IMR-90 (cell line): Measurements from ENCODE around the gene FAM78A. TPM values are rescaled to one million over a fixed set of nuclear protein-coding genes. Genes with fewer than 3 reads are reported as not detected.

ENCODE experiments used
- ATAC-seq: fragments of 200-7000 bp; cut with Tn5 transposase; 2 replicates; pipeline ENCODE4 v1.9.1; 2020; ENCODE audit warnings: low read depth, mild to moderate bottlenecking, moderate library complexity
- BruUV-seq: library from RNA; stranded (reverse); fragments of 400-500 nt; replicated peaks from 2 replicates; lab custom pipeline; 2021; lab: Mats Ljungman, UMichigan
- CTCF ChIA-PET: fragments of 300-600 bp; formaldehyde crosslinking; extraction: SDS; loops from one replicate; lab custom pipeline; 2021; ENCODE audit warnings: antibody characterized with exemption; lab: Yijun Ruan, JAX
- POLR2A ChIA-PET: fragments of 300-600 bp; sonication (Branson Sonifier 250); formaldehyde crosslinking; loops from one replicate; lab custom pipeline; 2022; ENCODE audit warnings: antibody characterized with exemption; ENCODE audit not compliant: unreplicated experiment; lab: Charles Lee
- DNase-seq: peaks from one replicate; pipeline ENCODE4 v3.0.0; 2013
- H2AFZ ChIP-seq: replicated peaks from 2 replicates; pipeline ENCODE3; 2013; ENCODE audit warnings: low read length, mild to moderate bottlenecking; ENCODE audit not compliant: poor library complexity
- H2AK5ac ChIP-seq: 2 replicates; pipeline ENCODE4 v1.6.1; 2013; ENCODE audit warnings: low read depth, low read length, inconsistent platforms
- H2AK9ac ChIP-seq: replicated peaks from 2 replicates; pipeline ENCODE3; 2013; ENCODE audit warnings: mild to moderate bottlenecking, low read depth, low read length, moderate library complexity; ENCODE audit not compliant: poor library complexity
- H2BK120ac ChIP-seq: 2 replicates; pipeline ENCODE4 v1.6.1; 2013; ENCODE audit warnings: low read depth, low read length, inconsistent platforms
- H2BK15ac ChIP-seq: 3 replicates; pipeline ENCODE4 v1.6.1; 2013; ENCODE audit warnings: low read depth, low read length, inconsistent platforms
- H2BK20ac ChIP-seq: 2 replicates; pipeline ENCODE4 v1.6.1; 2013; ENCODE audit warnings: low read depth, mild to moderate bottlenecking, inconsistent platforms, low read length, moderate library complexity
- H2BK5ac ChIP-seq: 2 replicates; pipeline ENCODE4 v1.6.1; 2013; ENCODE audit warnings: mild to moderate bottlenecking, low read depth, low read length, inconsistent platforms; ENCODE audit not compliant: poor library complexity, severe bottlenecking
- H3K14ac ChIP-seq: replicated peaks from 2 replicates; pipeline ENCODE4 v1.6.1; 2013; ENCODE audit warnings: low read depth, low read length, inconsistent platforms
- H3K18ac ChIP-seq: 2 replicates; pipeline ENCODE4 v1.6.1; 2013; ENCODE audit warnings: low read depth, low read length, control low read depth
- H3K23ac ChIP-seq: 2 replicates; pipeline ENCODE4 v1.6.1; 2013; ENCODE audit warnings: low read depth, low read length, inconsistent platforms
- H3K27ac ChIP-seq: 2 replicates; pipeline ENCODE4 v1.5.1; 2013; ENCODE audit warnings: mild to moderate bottlenecking, control low read depth, low read length; ENCODE audit not compliant: insufficient read depth
- H3K27me3 ChIP-seq: 2 replicates; pipeline ENCODE4 v1.6.1; 2013; ENCODE audit warnings: low read length; ENCODE audit not compliant: control insufficient read depth, insufficient read depth
- H3K36me3 ChIP-seq: 2 replicates; pipeline ENCODE4 v1.6.1; 2013; ENCODE audit warnings: low read length, mixed read lengths; ENCODE audit not compliant: control insufficient read depth, insufficient read depth
- H3K4ac ChIP-seq: 2 replicates; pipeline ENCODE4 v1.6.1; 2013; ENCODE audit warnings: low read depth, low read length, inconsistent platforms
- H3K4me1 ChIP-seq: 2 replicates; pipeline ENCODE4 v1.6.1; 2013; ENCODE audit warnings: low read length, mixed read lengths; ENCODE audit not compliant: control insufficient read depth, insufficient read depth
- H3K4me2 ChIP-seq: 2 replicates; pipeline ENCODE4 v1.6.1; 2013; ENCODE audit warnings: low read depth, mild to moderate bottlenecking, control low read depth, low read length, moderate library complexity
- H3K4me3 ChIP-seq: 2 replicates; pipeline ENCODE4 v1.5.1; 2013; ENCODE audit warnings: low read depth, mild to moderate bottlenecking, control low read depth, low read length, moderate library complexity; ENCODE audit not compliant: insufficient read depth
- H3K56ac ChIP-seq: 2 replicates; pipeline ENCODE4 v1.6.1; 2013; ENCODE audit warnings: low read length, inconsistent platforms; ENCODE audit not compliant: insufficient read depth; ENCODE audit errors: extremely low read depth
- H3K79me1 ChIP-seq, 2 experiments: 2 replicates each; pipeline ENCODE4 v1.6.1; 2013; ENCODE audit warnings: low read length in 2 of 2, inconsistent platforms in 1 of 2, low read depth in 1 of 2
- H3K9ac ChIP-seq: 2 replicates; pipeline ENCODE4 v1.6.1; 2013; ENCODE audit warnings: low read depth, low read length, control low read depth
- H3K9me1 ChIP-seq: 2 replicates; pipeline ENCODE4 v1.6.1; 2013; ENCODE audit warnings: low read length, inconsistent platforms; ENCODE audit not compliant: insufficient read depth
- H3K9me3 ChIP-seq: 2 replicates; pipeline ENCODE4 v1.6.1; 2013; ENCODE audit warnings: low read length; ENCODE audit not compliant: control insufficient read depth, insufficient read depth
- H4K20me1 ChIP-seq: 2 replicates; pipeline ENCODE4 v1.6.1; 2013; ENCODE audit warnings: low read length, inconsistent platforms; ENCODE audit not compliant: insufficient read depth
- H4K5ac ChIP-seq: 2 replicates; pipeline ENCODE4 v1.6.1; 2013; ENCODE audit warnings: mild to moderate bottlenecking, low read depth, low read length, control low read depth
- H4K8ac ChIP-seq, 2 experiments: 2 replicates each; pipeline ENCODE4 v1.6.1; 2013; ENCODE audit warnings: low read depth in 2 of 2, low read length in 2 of 2, control low read depth in 1 of 2, inconsistent platforms in 1 of 2
- H4K91ac ChIP-seq: 2 replicates; pipeline ENCODE4 v1.6.1; 2013; ENCODE audit warnings: low read depth, low read length, inconsistent platforms; ENCODE audit not compliant: insufficient read depth
- BHLHE40 ChIP-seq: fragments of 150-350 bp; IDR thresholded peaks from 2 replicates; pipeline ENCODE4 v1.6.1; 2016; ENCODE audit warnings: mild to moderate bottlenecking, low read depth, low read length
- CEBPB ChIP-seq: IDR thresholded peaks from 2 replicates; pipeline ENCODE4 v1.6.1; 2012; ENCODE audit warnings: low read depth, low read length, improper control_type of control experiment
- CHD1 ChIP-seq: IDR thresholded peaks from 2 replicates; pipeline ENCODE4 v1.6.1; 2012; ENCODE audit warnings: low read depth, low read length, improper control_type of control experiment
- CTCF ChIP-seq: conservative IDR thresholded peaks from 2 replicates; pipeline ENCODE4 v1.5.1; 2012; ENCODE audit warnings: mild to moderate bottlenecking, low read depth, low read length, improper control_type of control experiment
- ELK1 ChIP-seq: fragments of 150-350 bp; IDR thresholded peaks from 2 replicates; pipeline ENCODE4 v1.6.1; 2016; ENCODE audit warnings: low read depth, mild to moderate bottlenecking, low read length, moderate library complexity, borderline replicate concordance
- FOS ChIP-seq: fragments of 150-350 bp; IDR thresholded peaks from 2 replicates; pipeline ENCODE4 v1.6.1; 2016; ENCODE audit warnings: low read depth, low read length
- MAFK ChIP-seq: IDR thresholded peaks from 2 replicates; pipeline ENCODE4 v1.6.1; 2012; ENCODE audit warnings: low read depth, low read length, improper control_type of control experiment
- MAZ ChIP-seq: IDR thresholded peaks from 2 replicates; pipeline ENCODE4 v1.6.1; 2012; ENCODE audit warnings: low read depth, mild to moderate bottlenecking, low read length, improper control_type of control experiment, moderate library complexity, borderline replicate concordance
- MXI1 ChIP-seq: IDR thresholded peaks from 2 replicates; pipeline ENCODE4 v1.6.1; 2012; ENCODE audit warnings: low read depth, mild to moderate bottlenecking, low read length, moderate library complexity, borderline replicate concordance
- NFE2L2 ChIP-seq: fragments of 150-350 bp; IDR thresholded peaks from 2 replicates; pipeline ENCODE4 v1.6.1; 2016; ENCODE audit warnings: low read depth, mild to moderate bottlenecking, low read length
- POLR2A ChIP-seq: IDR thresholded peaks from 2 replicates; pipeline ENCODE4 v1.6.1; 2012; ENCODE audit warnings: mild to moderate bottlenecking, low read depth, low read length
- RAD21 ChIP-seq: IDR thresholded peaks from 2 replicates; pipeline ENCODE4 v1.6.1; 2012; ENCODE audit warnings: low read length, improper control_type of control experiment
- RCOR1 ChIP-seq: IDR thresholded peaks from 2 replicates; pipeline ENCODE4 v1.6.1; 2012; ENCODE audit warnings: mild to moderate bottlenecking, low read length, improper control_type of control experiment; ENCODE audit not compliant: insufficient replicate concordance
- RFX5 ChIP-seq: IDR thresholded peaks from 2 replicates; pipeline ENCODE4 v1.8.0; 2012; ENCODE audit warnings: low read depth, mild to moderate bottlenecking, low read length, moderate library complexity
- SMC3 ChIP-seq: fragments of 150-350 bp; IDR thresholded peaks from 2 replicates; pipeline ENCODE4 v1.6.1; 2016; ENCODE audit warnings: low read depth, mild to moderate bottlenecking, antibody characterized with exemption, low read length, moderate library complexity
- USF2 ChIP-seq: fragments of 150-350 bp; IDR thresholded peaks from 2 replicates; pipeline ENCODE4 v1.6.1; 2017; ENCODE audit warnings: mild to moderate bottlenecking, antibody characterized with exemption, low read length, low read depth
- whole genome bisulfite sequencing, 2 experiments: methylation state at CpG; one replicate each; pipeline versions ENCODE4 v1.1.5 to v1.1.7; 2013; ENCODE audit warnings: missing lambda C conversion rate in 2 of 2; ENCODE audit not compliant: insufficient read length in 1 of 2; ENCODE audit errors: extremely low coverage in 2 of 2; 5-methylcytosine and 5-hydroxymethylcytosine counted together
- dilution Hi-C: fragments of 300-500 bp; cut with HindIII; formaldehyde crosslinking; loops from one replicate; pipeline ENCODE4 v1.14.3; 2018; ENCODE audit warnings: low sequenced_read_pairs; ENCODE audit not compliant: unreplicated experiment
- in situ Hi-C: fragments of 300-500 bp; cut with MboI; formaldehyde crosslinking; loops from 3 replicates; pipeline ENCODE4 v1.14.3; 2019; ENCODE audit warnings: low sequenced_read_pairs, inconsistent platforms, mixed read lengths
- intact Hi-C: fragments of 100-400 bp; cut with micrococcal nuclease; formaldehyde crosslinking; loops from 2 replicates; pipeline ENCODE4 v1.10.0; 2022
- polyA plus RNA-seq, 3 experiments: library from polyadenylated mRNA; depleted of rRNA; stranded (reverse); fragments of >200 nt; gene quantifications; 2 replicates each; pipeline ENCODE4 v1.2.3, GENCODE V29; 2012; ENCODE audit warnings: low replicate concordance in 1 of 3
- total RNA-seq: library from RNA; depleted of rRNA; stranded (reverse); fragments of >200 nt; gene quantifications from 2 replicates; pipeline ENCODE4 v1.2.3, GENCODE V29; 2012

The FAM78A gene
- total and polyA plus RNA-seq, 2 of the 4 experiments (the other 2 are of a cell fraction) = 0.18 to 0.27 TPM

- H2AFZ ChIP-seq = no peak overlapping the region
- no TSS peak for BruUV-seq
- DNase-seq = no peak
- dilution Hi-C loops = no loop called here
- TF ChIP-seq ELK1 = no peak
- no peak for TF ChIP-seq RFX5
- no peak for TF ChIP-seq USF2
- TF ChIP-seq SMC3 = no peak
- TF ChIP-seq NFE2L2 = no peak
- TF ChIP-seq CEBPB = no peak
- TF ChIP-seq MAFK = no peak
- no peak for TF ChIP-seq FOS
- TF ChIP-seq POLR2A = no peak
- TF ChIP-seq RAD21 = no peak
- TF ChIP-seq BHLHE40 = no peak
- no peak for TF ChIP-seq MAZ
- TF ChIP-seq CTCF = no peak
- TF ChIP-seq MXI1 = no peak
- TF ChIP-seq CHD1 = no peak
- TF ChIP-seq RCOR1 = no peak
- H3K4me2 ChIP-seq = no peak overlapping the region
- H2AK5ac ChIP-seq = no peak overlapping the region
- no peak overlapping the region for H3K4ac ChIP-seq
- peaks cover 16% of the 10 kb centered on the region; the same call in 1 of the 2 replicates for H4K20me1 ChIP-seq
- no peak overlapping the region for H4K91ac ChIP-seq
- H2AK9ac ChIP-seq = no peak overlapping the region
- no peak overlapping the region for H4K5ac ChIP-seq
- H2BK15ac ChIP-seq = no peak overlapping the region
- in situ Hi-C loops = no loop called here
- POLR2A ChIA-PET = no interaction called here
- peaks cover 8% of the 10 kb centered on the region; the same call in 1 of the 2 replicates for H3K36me3 ChIP-seq
- H3K23ac ChIP-seq = no peak overlapping the region
- H3K9me3 ChIP-seq = no peaks in the 10 kb centered on the region
- no peak overlapping the region for H3K4me3 ChIP-seq
- H3K14ac ChIP-seq = no peak overlapping the region
- no peak overlapping the region for H3K18ac ChIP-seq
- H3K56ac ChIP-seq = no peak overlapping the region
- H4K8ac ChIP-seq = no peak overlapping the region
- intact Hi-C loops = no loop called here
- no peak overlapping the region for H3K27ac ChIP-seq
- CTCF ChIA-PET = no interaction called here
- no peak overlapping the region for H2BK20ac ChIP-seq
- H3K9ac ChIP-seq = no peak overlapping the region
- peaks cover 20% of the 10 kb centered on the region for H3K9me1 ChIP-seq
- peaks cover 19% of the 10 kb centered on the region for H3K4me1 ChIP-seq
- no peak for ATAC-seq
- 0 out of 4 replicates have a peak, but pooled peaks cover 0 to 12% of the 10 kb centered on the region in 2 experiments for H3K79me1 ChIP-seq
- H2BK5ac ChIP-seq = no peak overlapping the region
- no CpG with 5 or more reads among the region's 3 CpGs for WGBS, 2 experiments
- H2BK120ac ChIP-seq = no peak overlapping the region
- H3K27me3 ChIP-seq = no peaks in the 10 kb centered on the region
Observed at GRCh38 chr9:131226226-131226625, 50.1 kb downstream of the FAM78A start.
